GM13976 (cell line): Measurements from ENCODE around the gene RERE.

Experiments
- DNase-seq: peaks from one replicate; pipeline ENCODE4 v3.0.0; 2012; ENCODE audit warnings: low spot score
- CTCF ChIP-seq: IDR thresholded peaks from 2 replicates; pipeline ENCODE4 v1.5.1; 2012; ENCODE audit warnings: borderline replicate concordance, mild to moderate bottlenecking; ENCODE audit not compliant: insufficient read depth; ENCODE audit errors: extremely low read depth, missing control alignments, control extremely low read depth
- in situ Hi-C: fragments of 300-500 bp; cut with MboI; formaldehyde crosslinking; loops from one replicate; pipeline ENCODE4 v1.12.0; 2022; ENCODE audit warnings: low sequenced_read_pairs, mixed read lengths, inconsistent platforms; ENCODE audit not compliant: unreplicated experiment

RERE gene

GRCh38 chr1:8587784-8588183 lies 229.7 kb downstream of the RERE start:
- in situ Hi-C loops: no loop called here

GRCh38 chr1:8586438-8586837 lies 231.0 kb downstream of the RERE start:
- DNase-seq: no peak
- no peak for TF ChIP-seq CTCF
- in situ Hi-C loops: no loop called here

More at GRCh38 chr1:8587784-8588183, 229.7 kb downstream of the RERE start:
- TF ChIP-seq CTCF: no peak
- no peak for DNase-seq

- DNase-seq: no peak
- in situ Hi-C loops: no loop called here
- TF ChIP-seq CTCF: no peak
Observed at GRCh38 chr1:8584316-8584715, 233.1 kb downstream of the RERE start.

- in situ Hi-C loops: no loop called here
- TF ChIP-seq CTCF: no peak
- DNase-seq: no peak
Observed at GRCh38 chr1:8583031-8583430, 234.4 kb downstream of the RERE start.

GRCh38 chr1:8580566-8580965 lies 236.9 kb downstream of the RERE start:
- in situ Hi-C loops: no loop called here
- DNase-seq: no peak
- no peak for TF ChIP-seq CTCF

GRCh38 chr1:8578936-8579335 lies 238.5 kb downstream of the RERE start:
- in situ Hi-C loops: no loop called here
- no peak for DNase-seq
- TF ChIP-seq CTCF: no peak

- in situ Hi-C loops: no loop called here
- no peak for TF ChIP-seq CTCF
- no peak for DNase-seq
Observed at GRCh38 chr1:8578132-8578877, 239.1 kb downstream of the RERE start.
